Progenitor cell of endocrine pancreas (in vitro differentiated cells): ENCODE measurements around the gene ASTL. TPM values are rescaled to one million over a fixed set of nuclear protein-coding genes. Genes with fewer than 3 reads are reported as not detected.

Source experiments
- DNase-seq: peaks from one replicate; pipeline ENCODE4 v3.0.0; 2021; ENCODE audit warnings: low spot score; ENCODE audit not compliant: unreplicated experiment
- H3K27ac Mint-ChIP-seq: 2 replicates; pipeline ENCODE4 v1.8.0; 2021; ENCODE audit warnings: mild to moderate bottlenecking, moderate library complexity, mixed read lengths
- H3K27me3 Mint-ChIP-seq: 2 replicates; pipeline ENCODE4 v1.8.0; 2021; ENCODE audit warnings: mixed read lengths
- H3K36me3 Mint-ChIP-seq: 2 replicates; pipeline ENCODE4 v1.8.0; 2022; ENCODE audit warnings: mixed read lengths; ENCODE audit not compliant: insufficient read depth
- H3K4me1 Mint-ChIP-seq: 2 replicates; pipeline ENCODE4 v1.8.0; 2021; ENCODE audit warnings: low read depth, mixed read lengths
- H3K4me3 Mint-ChIP-seq: 2 replicates; pipeline ENCODE4 v1.8.0; 2021; ENCODE audit warnings: low read depth, mild to moderate bottlenecking, moderate library complexity, mixed read lengths
- H3K9me3 Mint-ChIP-seq: 2 replicates; pipeline ENCODE4 v1.8.0; 2021; ENCODE audit warnings: low read depth, mixed read lengths
- CTCF ChIP-seq: fragments of 200-600 bp; sonication (generic); IDR thresholded peaks from one replicate; pipeline ENCODE4 v1.5.0; 2021; ENCODE audit warnings: antibody characterized with exemption, mild to moderate bottlenecking; ENCODE audit not compliant: unreplicated experiment
- total RNA-seq: library from RNA; stranded (reverse); gene quantifications from 2 replicates; pipeline ENCODE4 v1.2.1, GENCODE V29; 2021

Gene ASTL
- total RNA-seq, 1 donor from 2014 or later: 0.29 TPM

GRCh38 chr2:96103761-96104486, 34.4 kb downstream of the ASTL start:
- Mint-ChIP-seq H3K4me1 (peaks cover 9% of the 10 kb centered on the region), H3K9me3 (peaks cover 3% of the 10 kb centered on the region), H3K36me3 (no peaks in the 10 kb centered on the region), H3K27me3 (no peaks in the 10 kb centered on the region), H3K27ac (no peak overlapping the region), H3K4me3 (no peak overlapping the region)
- TF ChIP-seq CTCF: no peak
- DNase-seq: no peak

GRCh38 chr2:96103187-96103601, 35.1 kb downstream of the ASTL start:
- Mint-ChIP-seq H3K27ac (no peak overlapping the region), H3K36me3 (no peaks in the 10 kb centered on the region), H3K4me3 (no peak overlapping the region), H3K27me3 (no peaks in the 10 kb centered on the region), H3K4me1 (peaks cover 3% of the 10 kb centered on the region), H3K9me3 (peaks cover 3% of the 10 kb centered on the region)
- TF ChIP-seq CTCF: no peak
- DNase-seq: no peak

GRCh38 chr2:96102596-96103186, 35.6 kb downstream of the ASTL start:
- H3K27ac Mint-ChIP-seq: no peak overlapping the region
- no peak for TF ChIP-seq CTCF
- H3K4me1 Mint-ChIP-seq: no peaks in the 10 kb centered on the region
- no peak overlapping the region for H3K4me3 Mint-ChIP-seq
- peaks cover 3% of the 10 kb centered on the region for H3K9me3 Mint-ChIP-seq
- H3K36me3 Mint-ChIP-seq: no peaks in the 10 kb centered on the region
- DNase-seq: no peak
- H3K27me3 Mint-ChIP-seq: no peaks in the 10 kb centered on the region

- Mint-ChIP-seq H3K36me3 (no peaks in the 10 kb centered on the region), H3K9me3 (peaks cover 8% of the 10 kb centered on the region), H3K27ac (no peak overlapping the region), H3K27me3 (no peaks in the 10 kb centered on the region), H3K4me1 (no peaks in the 10 kb centered on the region), H3K4me3 (no peak overlapping the region)
- no peak for DNase-seq
- no peak for TF ChIP-seq CTCF
Observed at GRCh38 chr2:96100893-96101304, 37.4 kb downstream of the ASTL start.

- TF ChIP-seq CTCF: no peak
- Mint-ChIP-seq H3K36me3 (no peaks in the 10 kb centered on the region), H3K27ac (no peak overlapping the region), H3K4me3 (no peak overlapping the region), H3K9me3 (peaks cover 6% of the 10 kb centered on the region), H3K27me3 (no peaks in the 10 kb centered on the region), H3K4me1 (no peaks in the 10 kb centered on the region)
- DNase-seq: no peak
Observed at GRCh38 chr2:96099861-96100798, 38.2 kb downstream of the ASTL start.
